Peyer's patch (tissue), 4 donors: ENCODE data around the gene CARD14. TPM values are rescaled to one million over a fixed set of nuclear protein-coding genes. Genes with fewer than 3 reads are reported as not detected.

ENCODE experiments used
- DNase-seq, 3 donors: peaks; one replicate each; pipeline ENCODE4 v3.0.0-alpha.2; 2017 to 2019
- H3K27ac ChIP-seq, 4 donors: fragments of 200-600 bp; sonication (generic); one replicate each; pipeline ENCODE4 v1.5.1; 2016 to 2019
- H3K27me3 ChIP-seq, 2 donors: fragments of 200-600 bp; sonication (generic); one replicate each; pipeline ENCODE4 v1.5.1; 2019
- H3K36me3 ChIP-seq, 3 donors: fragments of 200-600 bp; sonication (generic); one replicate each; pipeline ENCODE4 v1.5.1; 2016 to 2019
- H3K4me1 ChIP-seq, 4 donors: fragments of 200-600 bp; sonication (generic); one replicate each; pipeline ENCODE4 v1.5.1; 2016 to 2019
- H3K4me3 ChIP-seq, 4 donors: fragments of 200-600 bp; sonication (generic); 1 replicate in 3 of 4; 2 replicates in 1 of 4; pipeline ENCODE4 v1.5.1; 2016 to 2019; ENCODE audit warnings: mild to moderate bottlenecking in 1 of 4
- H3K9me3 ChIP-seq, 4 donors: fragments of 200-600 bp; sonication (generic); one replicate each; pipeline ENCODE4 v1.5.1; 2016 to 2019; ENCODE audit warnings: mild to moderate bottlenecking in 1 of 4
- POLR2A ChIP-seq, 2 donors: fragments of 450-650 bp; IDR thresholded peaks; one replicate each; pipeline ENCODE4 v1.5.1; 2017; ENCODE audit warnings: antibody characterized with exemption in 2 of 2, mild to moderate bottlenecking in 2 of 2, moderate library complexity in 2 of 2
- total RNA-seq, 4 donors: library from RNA; depleted of rRNA; stranded (reverse); fragments of >200 nt; gene quantifications; one replicate each; pipeline ENCODE4 v1.1.0, GENCODE V29; 2016
- TF ChIP-seq, protein P1 (sequence below), 6 experiments: fragments of 450-650 bp in 4 of 6; fragments of 200-600 bp in 2 of 6; sonication (generic) in 1 of 6; IDR thresholded peaks; one replicate each; pipeline ENCODE4 v1.5.1; 2017 to 2019; ENCODE audit warnings: antibody characterized with exemption in 6 of 6, mild to moderate bottlenecking in 3 of 6, moderate library complexity in 1 of 6

CARD14 gene
- total RNA-seq, 4 donors from 2014 or later = 0.94 to 5.4 (median 2.6) TPM

DNA sequence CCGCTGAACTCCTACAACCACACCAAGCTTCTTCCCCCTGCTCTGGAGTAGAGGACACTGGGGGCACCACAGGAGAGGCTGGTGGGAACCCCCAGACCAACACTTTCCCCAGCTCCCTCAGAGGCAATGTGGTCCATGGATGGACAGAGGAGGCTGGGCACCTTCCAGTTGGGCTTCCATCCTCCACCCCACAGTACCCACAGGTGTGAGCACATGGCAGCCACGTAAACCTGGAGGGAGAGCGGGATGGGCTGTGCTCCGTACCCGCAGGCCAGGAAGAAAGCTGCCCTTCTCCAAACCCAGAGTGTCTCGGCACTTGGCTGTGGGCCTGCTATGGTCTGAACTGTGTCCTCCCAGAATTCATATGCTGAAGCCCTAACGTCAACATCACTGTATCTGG is 48.6 kb downstream of the CARD14 start:
- peaks cover 0 to 41% (median 0%) of the 10 kb centered on the region in 3 donors for H3K36me3 ChIP-seq
- H3K27ac ChIP-seq = no peak overlapping the region
- H3K9me3 ChIP-seq = no peaks in the 10 kb centered on the region
- no peak for DNase-seq
- no peak overlapping the region for H3K4me3 ChIP-seq
- TF ChIP-seq POLR2A (IDR thresholded peaks at IDR 0.05) = no peak
- TF ChIP-seq, protein P1, sequence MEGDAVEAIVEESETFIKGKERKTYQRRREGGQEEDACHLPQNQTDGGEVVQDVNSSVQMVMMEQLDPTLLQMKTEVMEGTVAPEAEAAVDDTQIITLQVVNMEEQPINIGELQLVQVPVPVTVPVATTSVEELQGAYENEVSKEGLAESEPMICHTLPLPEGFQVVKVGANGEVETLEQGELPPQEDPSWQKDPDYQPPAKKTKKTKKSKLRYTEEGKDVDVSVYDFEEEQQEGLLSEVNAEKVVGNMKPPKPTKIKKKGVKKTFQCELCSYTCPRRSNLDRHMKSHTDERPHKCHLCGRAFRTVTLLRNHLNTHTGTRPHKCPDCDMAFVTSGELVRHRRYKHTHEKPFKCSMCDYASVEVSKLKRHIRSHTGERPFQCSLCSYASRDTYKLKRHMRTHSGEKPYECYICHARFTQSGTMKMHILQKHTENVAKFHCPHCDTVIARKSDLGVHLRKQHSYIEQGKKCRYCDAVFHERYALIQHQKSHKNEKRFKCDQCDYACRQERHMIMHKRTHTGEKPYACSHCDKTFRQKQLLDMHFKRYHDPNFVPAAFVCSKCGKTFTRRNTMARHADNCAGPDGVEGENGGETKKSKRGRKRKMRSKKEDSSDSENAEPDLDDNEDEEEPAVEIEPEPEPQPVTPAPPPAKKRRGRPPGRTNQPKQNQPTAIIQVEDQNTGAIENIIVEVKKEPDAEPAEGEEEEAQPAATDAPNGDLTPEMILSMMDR (IDR thresholded peaks at IDR 0.05) = no peak
- H3K27me3 ChIP-seq = no peaks in the 10 kb centered on the region
- peaks cover 0 to 24% (median 6%) of the 10 kb centered on the region in 4 donors for H3K4me1 ChIP-seq

DNA sequence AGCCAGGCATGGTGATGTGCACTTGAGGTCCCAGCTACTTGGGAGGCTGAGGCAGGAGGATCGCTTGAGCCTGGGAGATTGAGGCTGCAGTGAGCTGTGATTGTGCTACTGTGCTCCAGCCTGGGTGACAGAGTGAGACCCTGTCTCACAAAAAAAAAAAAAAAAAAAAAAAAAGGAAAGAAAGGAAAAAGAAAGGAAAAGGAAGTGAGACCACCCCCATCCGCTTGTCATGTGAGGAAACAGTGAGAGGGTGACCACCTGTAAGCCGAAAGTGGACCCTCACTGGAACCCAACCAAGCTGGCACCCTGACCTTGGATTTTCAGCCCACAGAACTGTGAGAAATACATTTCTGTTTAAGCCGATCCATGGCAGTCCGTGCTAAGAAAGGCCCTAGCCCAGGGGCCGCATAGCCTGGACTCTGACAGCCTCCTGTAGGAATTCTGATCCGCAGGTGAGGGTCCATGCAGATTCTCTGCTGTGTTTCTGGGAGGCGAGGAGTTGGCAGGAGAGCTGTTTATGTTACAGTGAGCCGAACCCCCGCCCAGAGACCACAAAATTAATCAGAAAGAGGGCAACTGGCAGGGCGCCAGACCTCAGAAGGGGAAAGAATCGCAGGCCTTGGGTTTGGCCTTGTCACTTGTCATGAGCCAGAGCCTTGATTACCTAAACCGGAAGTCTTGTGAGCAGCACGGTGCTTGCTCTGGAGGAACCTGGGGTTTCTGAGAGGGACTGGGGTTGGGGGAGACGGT is 49.4 kb downstream of the CARD14 start:
- H3K36me3 ChIP-seq = peaks cover 0 to 33% (median 0%) of the 10 kb centered on the region in 3 donors
- TF ChIP-seq POLR2A (IDR thresholded peaks at IDR 0.05) = no peak
- TF ChIP-seq, protein P1 (IDR thresholded peaks at IDR 0.05) = no peak
- H3K27ac ChIP-seq = peak overlapping the region; percentile 84 to 87 (median 86)

DNA sequence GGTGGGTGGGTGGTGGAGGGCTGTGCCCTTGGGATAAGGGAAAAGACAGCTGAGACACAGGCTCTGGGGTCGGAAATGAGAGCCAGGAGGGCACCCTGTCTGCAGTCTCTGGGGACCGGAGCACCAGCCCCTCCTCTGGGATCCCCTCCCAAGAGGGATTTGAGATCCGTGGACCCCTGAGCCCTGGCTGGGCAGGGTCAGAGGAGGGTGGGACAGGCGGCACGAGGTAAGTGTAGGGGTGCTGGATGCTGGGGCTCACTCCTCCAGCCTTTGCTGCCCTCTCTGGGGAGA is 49.9 kb downstream of the CARD14 start:
- Histone ChIP-seq H3K4me1 (peaks cover 0 to 24% (median 6%) of the 10 kb centered on the region in 4 donors), H3K9me3 (no peaks in the 10 kb centered on the region), H3K4me3 (peak overlapping the region; percentile 78 to 95 (median 83)), H3K27ac (peak overlapping the region; percentile 84 to 87 (median 86)), H3K36me3 (peaks cover 0 to 30% (median 0%) of the 10 kb centered on the region in 3 donors), H3K27me3 (no peaks in the 10 kb centered on the region)
- no peak for TF ChIP-seq POLR2A (IDR thresholded peaks at IDR 0.05)
- TF ChIP-seq, protein P1 (IDR thresholded peaks at IDR 0.05) = no peak
- no peak for DNase-seq

More for the DNA sequence above, 49.4 kb downstream of the CARD14 start:
- Histone ChIP-seq H3K27me3 (no peaks in the 10 kb centered on the region), H3K4me3 (peak overlapping the region; percentile 78 to 95 (median 83)), H3K9me3 (no peaks in the 10 kb centered on the region), H3K4me1 (peaks cover 0 to 24% (median 6%) of the 10 kb centered on the region in 4 donors)
- DNase-seq = peak; percentile 76 to 95 (median 91)

DNA sequence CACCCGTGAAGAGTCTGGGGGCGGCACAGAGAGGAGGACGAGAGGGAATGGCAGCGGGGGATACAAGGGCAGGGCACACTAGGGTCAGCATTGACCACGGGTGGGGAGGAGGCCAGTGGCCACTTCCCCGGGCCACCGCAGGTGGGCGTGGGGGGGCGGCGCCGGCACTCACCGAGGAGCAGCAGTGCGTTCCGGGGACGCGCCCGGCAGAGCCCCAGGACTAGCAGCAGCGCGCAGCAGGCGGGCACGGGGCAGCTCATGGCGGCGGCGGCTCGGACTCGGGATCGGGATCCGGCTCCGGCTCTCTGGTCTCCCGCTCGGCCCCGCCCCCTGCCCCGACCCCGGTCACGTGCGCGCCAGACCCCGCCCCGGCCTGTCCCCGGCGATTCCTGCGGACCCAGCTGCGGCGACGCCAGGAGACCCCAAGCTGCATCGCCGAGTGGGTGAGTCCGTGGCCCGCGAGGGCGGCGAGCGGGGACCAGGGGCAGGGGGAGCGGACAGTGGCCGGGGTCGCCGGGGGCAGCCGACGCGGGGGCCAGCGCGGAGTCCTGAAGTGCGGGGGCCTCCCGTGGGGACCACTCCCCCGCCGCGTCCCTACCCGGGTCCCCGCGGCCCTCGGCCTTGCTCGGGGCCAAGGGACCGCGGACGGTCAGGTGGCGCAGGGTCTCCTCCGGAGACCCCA is 50.4 kb downstream of the CARD14 start, which contains the start of the genes SGSH and SLC26A11:
Gene SGSH, minus strand, starts transcription at position 280 of the 682 bp plus-strand sequence. Its CDS starts 20 bp downstream, at position 260.
Gene SLC26A11, plus strand, starts transcription at position 374 of the 682 bp plus-strand sequence. CDS start 1,134 bp downstream, outside the sequence.
- Histone ChIP-seq H3K27me3 (no peaks in the 10 kb centered on the region), H3K9me3 (no peaks in the 10 kb centered on the region), H3K4me1 (peaks cover 0 to 24% (median 6%) of the 10 kb centered on the region in 4 donors), H3K4me3 (peak within 1 kb of the TSS; percentile 78 to 95 (median 83)), H3K27ac (peak within 1 kb of the TSS; percentile 84 to 87 (median 86)), H3K36me3 (peaks cover 0 to 25% (median 0%) of the 10 kb centered on the region in 3 donors)
- DNase-seq = peak; percentile 75 to 91 (median 90)
- TF ChIP-seq POLR2A (IDR thresholded peaks at IDR 0.05) = peak; percentile 32 to 63
- TF ChIP-seq, protein P1 (IDR thresholded peaks at IDR 0.05) = peak in 1 of 6 experiments; percentile 3

DNA sequence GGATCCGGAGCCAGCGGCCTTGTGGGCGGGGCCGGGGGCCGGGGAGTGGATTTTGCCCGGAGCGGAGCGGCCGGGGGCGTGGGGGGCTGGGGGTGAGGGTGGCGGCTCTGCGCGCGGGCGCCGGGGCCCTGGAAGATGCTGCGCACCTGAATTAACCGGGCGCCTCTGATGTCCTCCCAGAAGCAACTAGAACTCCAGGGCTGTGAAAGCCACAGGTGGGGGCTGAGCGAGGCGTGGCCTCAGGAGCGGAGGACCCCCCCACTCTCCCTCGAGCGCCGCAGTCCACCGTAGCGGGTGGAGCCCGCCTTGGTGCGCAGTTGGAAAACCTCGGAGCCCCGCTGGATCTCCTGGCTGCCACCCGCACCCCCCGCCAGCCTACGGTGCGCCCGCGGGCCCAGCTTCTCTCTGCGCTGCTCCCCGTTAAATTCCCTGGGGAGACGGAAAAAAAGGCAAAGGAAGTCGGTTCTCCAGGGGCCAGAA is 50.9 kb downstream of the CARD14 start:
- DNase-seq = no peak
- Histone ChIP-seq H3K9me3 (no peaks in the 10 kb centered on the region), H3K4me1 (peaks cover 0 to 24% (median 6%) of the 10 kb centered on the region in 4 donors), H3K36me3 (peaks cover 0 to 22% (median 0%) of the 10 kb centered on the region in 3 donors), H3K27me3 (no peaks in the 10 kb centered on the region), H3K27ac (peak overlapping the region; percentile 84 to 87 (median 86)), H3K4me3 (peak overlapping the region; percentile 78 to 95 (median 83))
- TF ChIP-seq, protein P1 (IDR thresholded peaks at IDR 0.05) = no peak
- no peak for TF ChIP-seq POLR2A (IDR thresholded peaks at IDR 0.05)
